Suprapubic skin (tissue), 4 donors: ENCODE data around the gene NUCB2. TPM values are rescaled to one million over a fixed set of nuclear protein-coding genes. Genes with fewer than 3 reads are reported as not detected.

Experiments used
- DNase-seq, 2 donors: peaks; one replicate each; pipeline ENCODE4 v3.0.0-alpha.2; 2019; ENCODE audit warnings: low spot score in 2 of 2
- H3K27ac ChIP-seq: fragments of 200-600 bp; sonication (generic); one replicate; pipeline ENCODE4 v1.5.1; 2019
- H3K27me3 ChIP-seq: fragments of 200-600 bp; sonication (generic); one replicate; pipeline ENCODE4 v1.5.1; 2019
- H3K36me3 ChIP-seq: fragments of 200-600 bp; sonication (generic); one replicate; pipeline ENCODE4 v1.5.1; 2019
- H3K4me1 ChIP-seq: fragments of 200-600 bp; sonication (generic); one replicate; pipeline ENCODE4 v1.5.1; 2019
- H3K4me3 ChIP-seq: fragments of 200-600 bp; sonication (generic); one replicate; pipeline ENCODE4 v1.5.1; 2019; ENCODE audit warnings: mild to moderate bottlenecking
- H3K9me3 ChIP-seq: fragments of 200-600 bp; sonication (generic); one replicate; pipeline ENCODE4 v1.5.1; 2019
- EP300 ChIP-seq: sonication (generic); formaldehyde crosslinking; IDR thresholded peaks from one replicate; pipeline ENCODE4 v1.6.1; 2017; ENCODE audit warnings: antibody characterized with exemption
- POLR2A ChIP-seq, 2 donors: fragments of 450-650 bp; IDR thresholded peaks; one replicate each; pipeline ENCODE4 v1.6.1; 2017; ENCODE audit warnings: antibody characterized with exemption in 2 of 2, mild to moderate bottlenecking in 2 of 2, moderate library complexity in 2 of 2
- POLR2AphosphoS5 ChIP-seq, 3 donors: sonication (generic); formaldehyde crosslinking; IDR thresholded peaks; one replicate each; pipeline ENCODE4 v1.6.1; 2017; ENCODE audit warnings: antibody characterized with exemption in 3 of 3
- WGBS: methylation state at CpG from one replicate; pipeline ENCODE4 v1.1.5; 2018; 5-methylcytosine and 5-hydroxymethylcytosine counted together
- total RNA-seq, 4 donors: library from RNA; depleted of rRNA; stranded (reverse); fragments of >200 nt; gene quantifications; one replicate each; pipeline ENCODE4 v1.1.0, GENCODE V29; 2016
- TF ChIP-seq, protein P1 (sequence below), 2 donors: fragments of 200-600 bp in 1 of 2; fragments of 450-650 bp in 1 of 2; sonication (generic) in 1 of 2; IDR thresholded peaks; one replicate each; pipeline ENCODE4 v1.5.1; 2016 to 2019; ENCODE audit warnings: antibody characterized with exemption in 2 of 2, mild to moderate bottlenecking in 1 of 2, moderate library complexity in 1 of 2

NUCB2 gene
- total RNA-seq, 4 donors from 2014 or later: 12.7 to 35.1 (median 31.1) TPM

DNA sequence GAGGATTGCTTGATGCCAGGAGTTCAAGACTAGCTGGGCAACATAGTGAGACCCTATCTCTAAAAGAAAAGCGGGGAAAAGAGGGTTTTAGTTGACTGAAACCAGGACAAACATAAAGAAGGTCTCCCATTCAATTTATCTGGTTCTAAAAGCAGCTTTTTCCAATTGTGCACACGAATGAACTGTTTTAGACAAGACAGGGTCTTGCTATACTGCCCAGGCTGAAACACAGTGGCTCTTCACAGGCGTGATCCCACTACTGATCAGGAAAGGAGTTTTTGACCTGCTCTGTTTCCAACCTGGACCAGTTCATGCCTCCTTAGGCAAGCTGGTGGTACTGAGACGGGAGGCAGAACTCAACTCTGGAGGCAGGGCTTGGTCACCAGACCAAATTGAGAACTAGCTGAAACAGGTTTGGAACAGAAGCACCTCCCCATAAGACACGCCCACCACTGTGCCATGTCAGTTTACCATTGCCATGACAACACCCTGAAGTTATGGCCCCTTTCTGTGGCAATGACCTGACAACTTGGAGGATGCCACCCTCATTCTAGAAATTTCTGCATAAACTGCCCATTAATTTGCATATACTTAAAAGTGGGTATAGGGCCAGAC is 2.8 kb upstream of the NUCB2 start:
- no peak overlapping the region for H3K4me3 ChIP-seq
- H3K27ac ChIP-seq: no peak overlapping the region
- TF ChIP-seq EP300: no peak
- TF ChIP-seq, protein P1, sequence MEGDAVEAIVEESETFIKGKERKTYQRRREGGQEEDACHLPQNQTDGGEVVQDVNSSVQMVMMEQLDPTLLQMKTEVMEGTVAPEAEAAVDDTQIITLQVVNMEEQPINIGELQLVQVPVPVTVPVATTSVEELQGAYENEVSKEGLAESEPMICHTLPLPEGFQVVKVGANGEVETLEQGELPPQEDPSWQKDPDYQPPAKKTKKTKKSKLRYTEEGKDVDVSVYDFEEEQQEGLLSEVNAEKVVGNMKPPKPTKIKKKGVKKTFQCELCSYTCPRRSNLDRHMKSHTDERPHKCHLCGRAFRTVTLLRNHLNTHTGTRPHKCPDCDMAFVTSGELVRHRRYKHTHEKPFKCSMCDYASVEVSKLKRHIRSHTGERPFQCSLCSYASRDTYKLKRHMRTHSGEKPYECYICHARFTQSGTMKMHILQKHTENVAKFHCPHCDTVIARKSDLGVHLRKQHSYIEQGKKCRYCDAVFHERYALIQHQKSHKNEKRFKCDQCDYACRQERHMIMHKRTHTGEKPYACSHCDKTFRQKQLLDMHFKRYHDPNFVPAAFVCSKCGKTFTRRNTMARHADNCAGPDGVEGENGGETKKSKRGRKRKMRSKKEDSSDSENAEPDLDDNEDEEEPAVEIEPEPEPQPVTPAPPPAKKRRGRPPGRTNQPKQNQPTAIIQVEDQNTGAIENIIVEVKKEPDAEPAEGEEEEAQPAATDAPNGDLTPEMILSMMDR (IDR thresholded peaks at IDR 0.05): no peak
- TF ChIP-seq POLR2AphosphoS5 (IDR thresholded peaks at IDR 0.05): no peak
- no peak for TF ChIP-seq POLR2A (IDR thresholded peaks at IDR 0.05)
- peak in 1 of 2 donors; percentile 20 for DNase-seq
- peaks cover 24% of the 10 kb centered on the region for H3K4me1 ChIP-seq
- WGBS: 80% methylated on average over 5 of the region's 5 CpGs
- no peaks in the 10 kb centered on the region for H3K36me3 ChIP-seq
- no peaks in the 10 kb centered on the region for H3K27me3 ChIP-seq
- H3K9me3 ChIP-seq: no peaks in the 10 kb centered on the region

DNA sequence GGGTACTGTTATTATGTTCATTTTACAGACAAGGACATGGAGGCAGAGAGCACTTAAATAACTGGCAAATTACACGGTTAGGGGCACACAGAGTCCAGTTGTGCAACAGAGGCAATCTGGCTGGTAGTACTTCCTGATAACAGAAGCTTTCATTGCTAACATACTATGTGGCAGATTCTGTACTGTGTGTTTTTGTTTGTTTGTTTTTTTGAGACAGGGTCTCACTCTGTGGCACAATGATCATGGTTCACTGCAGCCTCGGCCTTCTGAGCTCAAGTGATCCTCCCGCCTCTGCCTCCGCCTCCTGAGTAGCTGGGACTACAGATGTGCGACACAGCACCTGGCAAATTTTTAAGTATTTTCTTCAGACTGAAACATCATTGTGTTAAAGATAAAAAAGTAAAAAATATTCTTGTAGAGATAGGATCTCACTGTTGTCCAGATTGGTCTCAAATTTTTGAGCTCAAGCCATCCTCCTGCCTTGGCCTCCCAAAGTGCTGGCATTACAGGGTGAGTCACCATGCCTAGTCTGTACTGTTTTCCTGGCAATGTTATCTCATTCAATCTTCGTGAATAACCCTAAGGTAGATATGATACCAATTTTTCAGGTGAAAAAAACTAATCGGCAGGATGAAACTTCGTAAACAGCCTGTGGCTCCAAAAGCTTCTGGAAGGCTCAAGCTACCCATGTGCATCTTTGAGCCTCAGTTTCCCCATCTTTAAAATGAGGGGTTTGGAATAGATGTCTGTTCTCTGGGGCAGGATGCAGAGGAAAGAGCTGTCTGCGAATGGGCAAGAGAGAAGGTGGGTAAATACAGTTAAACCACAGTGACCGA is 921 bp upstream of the NUCB2 start:
- WGBS: 60% methylated on average over 10 of the region's 10 CpGs
- Histone ChIP-seq H3K9me3 (no peaks in the 10 kb centered on the region), H3K27ac (peak overlapping the region; percentile 78), H3K4me1 (peaks cover 35% of the 10 kb centered on the region), H3K27me3 (no peaks in the 10 kb centered on the region), H3K36me3 (no peaks in the 10 kb centered on the region), H3K4me3 (peak overlapping the region; percentile 84)
- TF ChIP-seq POLR2A (IDR thresholded peaks at IDR 0.05) (no peak), EP300 (no peak), POLR2AphosphoS5 (IDR thresholded peaks at IDR 0.05) (no peak)
- TF ChIP-seq, protein P1 (IDR thresholded peaks at IDR 0.05): no peak
- no peak for DNase-seq

DNA sequence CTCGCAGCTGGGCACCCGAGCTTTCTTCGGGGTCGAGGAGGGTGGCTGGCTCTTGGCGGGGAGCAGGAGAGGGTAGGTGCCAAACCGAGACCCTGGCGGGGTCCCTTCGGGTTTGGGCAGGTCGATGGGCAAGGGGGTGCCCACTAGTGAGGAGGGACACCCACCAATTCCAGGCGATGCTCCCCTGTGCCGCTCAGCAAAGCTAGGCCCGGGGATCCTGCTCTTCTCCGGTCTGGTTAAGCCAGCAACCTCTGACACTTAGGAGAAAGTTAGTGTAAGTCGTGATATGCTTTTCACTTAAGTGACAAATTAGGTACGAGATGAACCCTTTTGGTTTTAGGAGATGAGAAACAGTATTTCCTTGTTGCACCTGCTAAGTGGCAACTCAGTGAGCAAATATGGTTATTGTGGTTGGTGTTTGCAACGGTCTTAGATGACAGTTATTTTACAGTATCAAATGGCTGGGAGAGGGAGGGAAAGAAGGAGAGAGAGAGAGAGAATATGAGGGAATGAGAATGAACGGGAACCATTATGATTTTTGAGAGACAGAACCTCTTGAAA is 565 bp downstream of the NUCB2 start:
- H3K4me1 ChIP-seq: peaks cover 35% of the 10 kb centered on the region
- H3K36me3 ChIP-seq: no peaks in the 10 kb centered on the region
- TF ChIP-seq POLR2A (IDR thresholded peaks at IDR 0.05) (no peak), POLR2AphosphoS5 (IDR thresholded peaks at IDR 0.05) (no peak), EP300 (no peak)
- peak overlapping the region; percentile 84 for H3K4me3 ChIP-seq
- no peaks in the 10 kb centered on the region for H3K27me3 ChIP-seq
- 0% methylated on average over 7 of the region's 17 CpGs for WGBS
- peak overlapping the region; percentile 78 for H3K27ac ChIP-seq
- peak in 1 of 2 donors; percentile 74 for DNase-seq
- H3K9me3 ChIP-seq: no peaks in the 10 kb centered on the region

DNA sequence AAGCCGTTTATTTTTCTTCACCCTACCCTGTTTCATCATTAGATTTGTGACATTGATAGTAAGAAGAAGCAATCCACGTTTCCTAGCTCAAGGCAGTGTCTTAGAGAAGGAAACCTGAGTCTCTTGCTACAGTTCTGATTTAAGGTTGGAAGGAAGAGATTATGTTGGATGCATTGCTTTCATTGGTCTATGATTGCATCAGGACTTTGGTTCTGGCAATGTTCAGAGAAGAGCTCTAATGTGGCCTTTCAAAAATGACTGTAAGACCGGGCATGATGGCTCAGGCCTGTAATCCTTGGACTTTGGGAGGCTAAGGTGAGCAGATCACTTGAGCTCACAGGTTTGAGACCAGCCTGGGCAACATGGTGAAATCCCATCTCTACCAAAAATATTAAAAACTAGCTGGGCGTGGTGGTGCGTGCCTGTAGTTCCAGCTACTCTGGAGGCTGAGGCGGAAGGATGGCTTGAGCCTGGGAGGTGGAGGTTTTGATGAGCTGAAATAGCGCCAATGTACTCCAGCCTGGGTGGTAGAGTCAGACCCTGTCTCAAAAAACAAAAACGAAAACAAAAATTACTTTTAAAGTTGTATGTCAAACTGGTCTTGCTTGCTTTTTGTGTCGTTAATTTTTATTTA is 4.1 kb downstream of the NUCB2 start:
- H3K36me3 ChIP-seq: peaks cover 11% of the 10 kb centered on the region
- no peak for DNase-seq
- no peak overlapping the region for H3K27ac ChIP-seq
- H3K4me1 ChIP-seq: peaks cover 27% of the 10 kb centered on the region
- TF ChIP-seq, protein P1 (IDR thresholded peaks at IDR 0.05): no peak
- no peak for TF ChIP-seq POLR2AphosphoS5 (IDR thresholded peaks at IDR 0.05)
- TF ChIP-seq POLR2A (IDR thresholded peaks at IDR 0.05): no peak
- 89% methylated on average over 9 of the region's 9 CpGs for WGBS
- H3K27me3 ChIP-seq: no peaks in the 10 kb centered on the region
- H3K9me3 ChIP-seq: no peaks in the 10 kb centered on the region
- H3K4me3 ChIP-seq: no peak overlapping the region

DNA sequence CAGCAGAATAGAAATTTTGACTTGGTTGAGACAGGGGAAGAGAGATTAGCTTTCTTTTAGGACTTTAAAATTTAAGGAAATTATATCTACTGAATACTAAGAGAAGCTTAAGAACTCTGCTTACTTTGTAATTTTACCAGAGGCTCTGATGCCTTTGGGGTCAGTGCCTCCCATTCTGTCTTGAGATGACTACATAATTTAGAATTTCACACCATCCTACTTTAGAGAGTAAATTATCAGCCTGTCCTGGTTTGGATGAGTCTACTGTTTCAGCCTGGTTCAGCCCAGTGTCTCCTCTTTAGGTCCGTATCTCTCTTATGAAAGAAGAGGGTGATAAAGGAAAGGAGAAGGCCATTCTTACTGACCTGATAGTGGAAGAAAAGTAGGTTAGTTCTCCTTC is 9.8 kb downstream of the NUCB2 start:
- TF ChIP-seq POLR2A (IDR thresholded peaks at IDR 0.05) (no peak), EP300 (no peak), POLR2AphosphoS5 (IDR thresholded peaks at IDR 0.05) (no peak)
- TF ChIP-seq, protein P1 (IDR thresholded peaks at IDR 0.05): no peak
- H3K4me1 ChIP-seq: no peaks in the 10 kb centered on the region
- 97% methylated on average over 1 of the region's 1 CpG for whole genome bisulfite sequencing

More for the DNA sequence above, 9.8 kb downstream of the NUCB2 start:
- Histone ChIP-seq H3K4me3 (no peak overlapping the region), H3K36me3 (peaks cover 18% of the 10 kb centered on the region), H3K27me3 (no peaks in the 10 kb centered on the region), H3K9me3 (no peaks in the 10 kb centered on the region), H3K27ac (no peak overlapping the region)
- DNase-seq: no peak
